Activated T-helper 1 cell treated with Interleukin-2 at 50 U/mL for 16 hours (primary cell): ENCODE measurements around the gene GPR21.

Experiments
- DNase-seq: peaks from one replicate; pipeline ENCODE4 v3.0.0-alpha.2; 2020; ENCODE audit warnings: low read depth

The GPR21 gene

GRCh38 chr9:123063896-123064295 is 30.4 kb downstream of the GPR21 start:
- DNase-seq: no peak

- no peak for DNase-seq
Observed at GRCh38 chr9:123064716-123065115, 31.2 kb downstream of the GPR21 start.

GRCh38 chr9:123065196-123065595 is 31.7 kb downstream of the GPR21 start:
- no peak for DNase-seq

GRCh38 chr9:123067136-123067535 is 33.7 kb downstream of the GPR21 start:
- DNase-seq: no peak

- no peak for DNase-seq
Observed at GRCh38 chr9:123069010-123069481, 35.6 kb downstream of the GPR21 start.

GRCh38 chr9:123070198-123070597 is 36.7 kb downstream of the GPR21 start:
- DNase-seq: no peak

GRCh38 chr9:123072407-123072995 is 39.0 kb downstream of the GPR21 start:
- DNase-seq: no peak

- no peak for DNase-seq
Observed at GRCh38 chr9:123073441-123073840, 40.0 kb downstream of the GPR21 start.

GRCh38 chr9:123073991-123074422 is 40.5 kb downstream of the GPR21 start:
- DNase-seq: no peak

- no peak for DNase-seq
Observed at GRCh38 chr9:123074628-123075027, 41.2 kb downstream of the GPR21 start.

GRCh38 chr9:123080444-123080843 is 47.0 kb downstream of the GPR21 start:
- DNase-seq: no peak

- DNase-seq: no peak
Observed at GRCh38 chr9:123081824-123082223, 48.4 kb downstream of the GPR21 start.

- no peak for DNase-seq
Observed at GRCh38 chr9:123083680-123084079, 50.2 kb downstream of the GPR21 start.

- no peak for DNase-seq
Observed at GRCh38 chr9:123084256-123084655, 50.8 kb downstream of the GPR21 start.
